Activated CD4-positive, alpha-beta T cell treated with anti-CD3 and anti-CD28 coated beads for 1 hour (primary cell): ENCODE results near the gene INO80E.
"Not testable (repeated sequence)": the region's sequence is repeated elsewhere in the genome, so short reads cannot be mapped to it uniquely, and the experiment has no call there.

Experiments used
- DNase-seq: peaks from one replicate; pipeline ENCODE4 v3.0.0-alpha.2; 2020

INO80E gene

GRCh38 chr16:29995911-29996765 lies at the start of gene INO80E:
Gene INO80E (plus strand): TSS chr16:29996241. CDS start chr16:29996311, 70 bp downstream.
- DNase-seq = peak; percentile 99

- DNase-seq = no peak
These were observed 48.1 kb upstream of the INO80E start for GRCh38 chr16:29947897-29948296.

GRCh38 chr16:29950806-29951461 lies 45.1 kb upstream of the INO80E start:
- no peak for DNase-seq

- DNase-seq = no peak
These were observed 44.2 kb upstream of the INO80E start for GRCh38 chr16:29951625-29952365.

GRCh38 chr16:29958756-29959155 lies 37.3 kb upstream of the INO80E start:
- DNase-seq = no peak

GRCh38 chr16:29959293-29959692 lies 36.7 kb upstream of the INO80E start:
- no peak for DNase-seq

- not testable (repeated sequence) for DNase-seq
These were observed 36.2 kb upstream of the INO80E start for GRCh38 chr16:29959821-29960220.

GRCh38 chr16:29961127-29961478 lies 34.9 kb upstream of the INO80E start:
- no peak for DNase-seq

GRCh38 chr16:29961479-29962343 lies 34.3 kb upstream of the INO80E start, which contains the start of gene TMEM219:
Gene TMEM219 (plus strand): TSS chr16:29962079. CDS start chr16:29963144, 1,065 bp downstream.
- peak; percentile 91 for DNase-seq

- no peak for DNase-seq
These were observed 33.6 kb upstream of the INO80E start for GRCh38 chr16:29962344-29962994.

GRCh38 chr16:29963021-29963743 lies 32.9 kb upstream of the INO80E start:
- no peak for DNase-seq

GRCh38 chr16:29968205-29968604 lies 27.8 kb upstream of the INO80E start:
- DNase-seq = no peak

- DNase-seq = no peak
These were observed 24.7 kb upstream of the INO80E start for GRCh38 chr16:29971304-29971703.

- DNase-seq = no peak
These were observed 23.5 kb upstream of the INO80E start for GRCh38 chr16:29972500-29972899.

- DNase-seq = no peak
These were observed 23.1 kb upstream of the INO80E start for GRCh38 chr16:29972992-29973383.

GRCh38 chr16:29973384-29974246 lies 22.4 kb upstream of the INO80E start, which contains the start of gene TAOK2:
Gene TAOK2 (plus strand): TSS chr16:29973868. CDS start chr16:29977773, 3,905 bp downstream.
- peak; percentile 86 for DNase-seq

GRCh38 chr16:29974291-29975133 lies 21.5 kb upstream of the INO80E start:
- no peak for DNase-seq

GRCh38 chr16:29975134-29975538 lies 20.9 kb upstream of the INO80E start:
- no peak for DNase-seq
